GM23248 (cell line): ENCODE data around the gene ESPN.

ENCODE experiments used
- EZH2 ChIP-seq: fragments of 200-600 bp; sonication (generic); IDR thresholded peaks from 2 replicates; pipeline ENCODE4 v1.6.1; 2018; ENCODE audit warnings: antibody characterized with exemption, mild to moderate bottlenecking; ENCODE audit not compliant: insufficient read depth, poor library complexity, severe bottlenecking
- EZH2phosphoT487 ChIP-seq: fragments of 200-600 bp; sonication (generic); IDR thresholded peaks from 2 replicates; pipeline ENCODE4 v1.6.1; 2018; ENCODE audit warnings: antibody characterized with exemption, moderate library complexity, mild to moderate bottlenecking, low read depth; ENCODE audit not compliant: insufficient read depth

DNA sequence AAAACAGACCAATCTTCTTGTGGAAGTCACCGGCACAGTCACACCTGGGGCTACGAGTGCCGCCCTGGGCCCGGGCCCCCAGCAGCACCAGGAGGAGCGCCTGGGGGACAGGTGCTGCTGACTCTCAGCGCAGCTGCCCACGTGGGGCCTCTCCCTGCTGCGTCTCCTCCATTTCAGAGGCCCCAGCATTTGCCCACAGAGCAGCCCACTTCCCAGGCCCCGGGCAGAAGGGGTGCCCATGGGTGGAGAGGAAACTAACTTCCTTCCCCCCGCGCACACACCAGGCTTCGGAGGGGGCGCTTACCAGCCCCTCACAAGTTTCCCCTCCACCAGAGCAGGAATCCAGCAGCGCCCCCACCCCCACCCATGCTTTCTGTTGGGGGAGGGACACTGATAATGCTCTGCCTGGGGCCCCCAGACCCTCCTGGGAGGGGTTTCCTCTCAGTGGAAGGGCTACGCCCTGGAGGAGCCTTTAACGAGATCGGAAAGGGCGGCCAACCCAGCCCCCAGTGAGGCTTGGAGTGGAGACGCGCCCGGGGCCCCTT lies 41.0 kb downstream of the ESPN start:
- TF ChIP-seq EZH2 (no peak), EZH2phosphoT487 (no peak)
